Upper lobe of left lung (tissue), 4 donors: ENCODE results near the gene DHCR24.

Experiments
- CTCF ChIP-seq, 6 experiments: fragments of 450-650 bp in 4 of 6; fragments of 200-600 bp in 2 of 6; sonication (generic) in 2 of 6; IDR thresholded peaks; one replicate each; pipeline ENCODE4 v1.5.1; 2016 to 2019; ENCODE audit warnings: antibody characterized with exemption in 6 of 6
- EP300 ChIP-seq, 4 donors: sonication (generic); formaldehyde crosslinking; IDR thresholded peaks; one replicate each; pipeline ENCODE4 v1.5.1; 2017; ENCODE audit warnings: antibody characterized with exemption in 4 of 4, control low read depth in 2 of 4

- TF ChIP-seq EP300 (IDR thresholded peaks at IDR 0.05) (no peak), CTCF (IDR thresholded peaks at IDR 0.05) (no peak)
Measured at GRCh38 chr1:54842963-54843362, 44.0 kb downstream of the DHCR24 start.
